HG03097 (cell line): ENCODE data around the gene DCDC2B.
"Not testable (repeated sequence)": the region's sequence is repeated elsewhere in the genome, so short reads cannot be mapped to it uniquely, and the experiment has no call there.

Experiments
- ATAC-seq: cut with Tn5 transposase; IDR thresholded peaks from one replicate; pipeline ENCODE4 v1.9.1; 2021; ENCODE audit not compliant: unreplicated experiment, low FRiP score

Gene DCDC2B

GRCh38 chr1:32255072-32256071, 46.5 kb downstream of the DCDC2B start:
- no peak for ATAC-seq

- no peak for ATAC-seq
Measured at GRCh38 chr1:32256473-32257226, 47.8 kb downstream of the DCDC2B start.

- ATAC-seq, result no peak
Measured at GRCh38 chr1:32257227-32257508, 48.3 kb downstream of the DCDC2B start.

GRCh38 chr1:32263236-32263593, 54.3 kb downstream of the DCDC2B start:
- ATAC-seq, result not testable (repeated sequence)

GRCh38 chr1:32263744-32264143, 54.9 kb downstream of the DCDC2B start:
- no peak for ATAC-seq
